Osteocyte (in vitro differentiated cells): ENCODE data around the gene MUC5B. TPM values are rescaled to one million over a fixed set of nuclear protein-coding genes. Genes with fewer than 3 reads are reported as not detected.

ENCODE experiments used
- DNase-seq: peaks from one replicate; pipeline ENCODE4 v3.0.0; 2021; ENCODE audit warnings: mixed read lengths; ENCODE audit not compliant: unreplicated experiment; ENCODE audit errors: extremely low spot score
- H3K27ac Mint-ChIP-seq: one replicate; pipeline ENCODE4 v1.8.0; 2021; ENCODE audit warnings: mild to moderate bottlenecking, mixed read lengths; ENCODE audit not compliant: unreplicated experiment
- H3K27me3 Mint-ChIP-seq: one replicate; pipeline ENCODE4 v1.8.0; 2021; ENCODE audit warnings: mixed read lengths; ENCODE audit not compliant: unreplicated experiment
- H3K36me3 Mint-ChIP-seq: one replicate; pipeline ENCODE4 v1.8.0; 2021; ENCODE audit warnings: mixed read lengths; ENCODE audit not compliant: unreplicated experiment
- H3K4me1 Mint-ChIP-seq: one replicate; pipeline ENCODE4 v1.8.0; 2021; ENCODE audit warnings: mixed read lengths; ENCODE audit not compliant: unreplicated experiment
- H3K4me3 Mint-ChIP-seq: one replicate; pipeline ENCODE4 v1.8.0; 2021; ENCODE audit warnings: mild to moderate bottlenecking, moderate library complexity, mixed read lengths; ENCODE audit not compliant: unreplicated experiment
- H3K9me3 Mint-ChIP-seq: one replicate; pipeline ENCODE4 v1.8.0; 2021; ENCODE audit warnings: mixed read lengths; ENCODE audit not compliant: unreplicated experiment
- total RNA-seq: library from RNA; stranded (reverse); gene quantifications from 2 replicates; pipeline ENCODE4 v1.2.1, GENCODE V29; 2021
- TF ChIP-seq, protein P1 (sequence below): fragments of 200-600 bp; sonication (generic); IDR thresholded peaks from 2 replicates; pipeline ENCODE4 v1.5.0; 2021; ENCODE audit warnings: antibody characterized with exemption, mild to moderate bottlenecking, moderate library complexity

Gene MUC5B
- total RNA-seq, 1 donor from 2014 or later = not detected

DNA sequence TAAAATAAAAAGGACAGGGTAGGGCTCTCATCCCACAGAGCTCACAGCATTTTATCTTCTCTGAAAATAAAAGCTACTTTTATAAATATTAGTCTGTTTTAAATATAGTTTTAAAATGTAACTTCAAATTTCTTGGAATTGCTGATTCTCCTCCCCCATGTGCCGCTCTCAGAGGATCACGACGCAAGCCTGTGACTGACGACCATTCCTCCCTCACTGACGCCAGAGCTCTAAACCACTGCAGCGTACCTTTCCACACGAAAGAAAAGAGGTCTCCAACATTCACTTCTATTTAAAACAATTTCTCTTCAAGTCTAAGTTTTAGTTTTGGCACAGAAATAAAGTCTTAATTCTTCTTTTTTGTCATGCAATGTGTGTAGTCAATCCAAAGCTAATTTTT is 77.3 kb downstream of the MUC5B start:
- Mint-ChIP-seq H3K4me3 (no peak overlapping the region), H3K27ac (peak overlapping the region; percentile 13), H3K27me3 (no peaks in the 10 kb centered on the region), H3K9me3 (no peaks in the 10 kb centered on the region), H3K36me3 (no peaks in the 10 kb centered on the region), H3K4me1 (peaks cover 36% of the 10 kb centered on the region)
- TF ChIP-seq, protein P1, sequence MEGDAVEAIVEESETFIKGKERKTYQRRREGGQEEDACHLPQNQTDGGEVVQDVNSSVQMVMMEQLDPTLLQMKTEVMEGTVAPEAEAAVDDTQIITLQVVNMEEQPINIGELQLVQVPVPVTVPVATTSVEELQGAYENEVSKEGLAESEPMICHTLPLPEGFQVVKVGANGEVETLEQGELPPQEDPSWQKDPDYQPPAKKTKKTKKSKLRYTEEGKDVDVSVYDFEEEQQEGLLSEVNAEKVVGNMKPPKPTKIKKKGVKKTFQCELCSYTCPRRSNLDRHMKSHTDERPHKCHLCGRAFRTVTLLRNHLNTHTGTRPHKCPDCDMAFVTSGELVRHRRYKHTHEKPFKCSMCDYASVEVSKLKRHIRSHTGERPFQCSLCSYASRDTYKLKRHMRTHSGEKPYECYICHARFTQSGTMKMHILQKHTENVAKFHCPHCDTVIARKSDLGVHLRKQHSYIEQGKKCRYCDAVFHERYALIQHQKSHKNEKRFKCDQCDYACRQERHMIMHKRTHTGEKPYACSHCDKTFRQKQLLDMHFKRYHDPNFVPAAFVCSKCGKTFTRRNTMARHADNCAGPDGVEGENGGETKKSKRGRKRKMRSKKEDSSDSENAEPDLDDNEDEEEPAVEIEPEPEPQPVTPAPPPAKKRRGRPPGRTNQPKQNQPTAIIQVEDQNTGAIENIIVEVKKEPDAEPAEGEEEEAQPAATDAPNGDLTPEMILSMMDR = no peak
- no peak for DNase-seq

DNA sequence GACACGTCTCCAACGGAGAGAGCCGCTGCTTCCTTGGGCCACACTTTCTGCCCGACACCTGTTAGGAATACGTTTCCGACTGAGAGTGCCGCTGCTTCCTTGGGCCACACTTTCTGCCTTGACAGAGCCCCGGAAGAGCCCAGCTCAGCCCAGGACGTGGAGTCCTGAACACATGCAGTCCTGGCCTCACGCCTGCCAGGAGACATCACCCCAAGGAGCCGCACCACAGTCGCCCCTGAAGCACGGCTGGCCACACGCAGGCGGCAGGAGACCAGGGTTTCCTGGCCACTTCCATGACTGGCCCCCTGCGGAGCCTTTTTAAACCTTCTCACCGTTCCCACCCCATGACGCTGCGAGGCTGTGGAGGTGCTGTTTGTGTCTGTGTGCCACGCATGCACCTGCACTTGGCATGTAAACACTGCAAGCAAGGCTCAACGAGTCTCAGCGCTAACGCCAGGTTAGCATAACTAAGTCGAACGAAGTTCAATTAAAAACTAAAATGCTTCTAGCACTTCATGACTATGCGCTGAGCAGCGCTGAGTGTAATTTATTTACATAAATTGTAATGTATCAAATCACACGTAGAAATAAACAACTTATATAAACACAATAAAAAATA is 77.8 kb downstream of the MUC5B start:
- Mint-ChIP-seq H3K36me3 (no peaks in the 10 kb centered on the region), H3K9me3 (no peaks in the 10 kb centered on the region), H3K4me1 (peaks cover 41% of the 10 kb centered on the region), H3K4me3 (no peak overlapping the region), H3K27ac (peak overlapping the region; percentile 13), H3K27me3 (no peaks in the 10 kb centered on the region)
- TF ChIP-seq, protein P1 = no peak
- peak; percentile 76 for DNase-seq

DNA sequence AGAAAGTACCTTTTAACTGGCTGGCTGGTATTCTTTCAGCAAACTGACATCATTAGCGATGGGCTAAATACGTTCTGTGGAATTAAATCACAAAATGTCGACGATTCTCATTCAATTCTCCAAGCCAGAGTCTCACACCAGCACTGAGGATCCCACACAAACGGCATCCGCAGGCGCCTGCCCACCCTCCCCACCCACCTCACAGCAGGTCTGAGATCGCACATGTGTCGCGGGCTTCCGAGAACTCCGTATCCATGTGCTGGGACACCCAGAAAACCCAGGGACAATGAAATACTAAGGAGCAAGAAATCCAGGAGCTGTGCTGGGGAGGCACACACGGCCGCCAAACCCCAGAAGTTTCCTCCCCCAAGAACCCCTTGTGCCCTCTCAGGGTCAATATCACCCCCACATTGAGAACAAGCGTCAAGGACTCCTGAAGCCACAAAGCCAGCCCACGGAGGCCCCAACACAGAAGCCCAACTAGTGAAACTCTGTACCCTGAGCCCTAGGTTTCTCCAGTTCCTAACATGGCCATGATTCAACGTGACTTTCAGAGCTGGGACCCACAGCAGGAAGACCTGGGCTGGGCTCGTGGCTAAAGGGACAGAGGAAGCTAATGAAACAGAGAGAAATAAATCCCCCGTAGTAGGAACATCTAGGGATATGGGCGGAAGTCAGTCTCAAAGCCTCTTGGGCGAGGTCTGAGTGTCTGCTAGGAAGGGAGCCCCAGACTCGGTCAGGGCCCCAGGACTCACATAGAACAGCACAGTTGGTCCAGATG is 78.5 kb downstream of the MUC5B start:
- no peak overlapping the region for H3K4me3 Mint-ChIP-seq
- no peaks in the 10 kb centered on the region for H3K36me3 Mint-ChIP-seq
- H3K4me1 Mint-ChIP-seq = peaks cover 41% of the 10 kb centered on the region
- H3K27ac Mint-ChIP-seq = no peak overlapping the region
- DNase-seq = peak; percentile 38
- no peaks in the 10 kb centered on the region for H3K27me3 Mint-ChIP-seq
- H3K9me3 Mint-ChIP-seq = no peaks in the 10 kb centered on the region
- TF ChIP-seq, protein P1 = no peak

DNA sequence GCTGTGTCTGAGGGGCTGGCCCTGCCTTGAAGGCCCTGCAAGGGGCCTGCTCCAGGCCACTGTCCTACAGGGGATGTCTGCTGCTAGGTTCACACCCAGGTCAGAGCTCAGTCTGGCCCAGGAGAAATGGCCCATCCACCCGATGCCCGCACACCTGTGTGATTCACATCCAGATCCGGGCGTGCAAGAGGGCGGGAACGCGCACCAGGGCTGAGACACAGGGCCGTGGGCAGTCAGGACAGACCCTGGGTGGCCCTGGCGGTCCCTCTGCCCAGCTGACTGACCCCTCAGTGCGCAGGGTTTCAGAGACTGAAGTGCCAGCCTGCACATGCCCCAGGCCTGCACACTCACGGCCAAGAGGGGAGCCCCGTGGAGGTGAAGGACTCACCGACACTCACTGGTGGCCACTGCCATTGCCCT is 79.2 kb downstream of the MUC5B start:
- no peaks in the 10 kb centered on the region for H3K36me3 Mint-ChIP-seq
- no peak overlapping the region for H3K27ac Mint-ChIP-seq
- peak; percentile 69 for DNase-seq
- H3K4me3 Mint-ChIP-seq = no peak overlapping the region
- H3K9me3 Mint-ChIP-seq = no peaks in the 10 kb centered on the region
- H3K27me3 Mint-ChIP-seq = no peaks in the 10 kb centered on the region
- peaks cover 46% of the 10 kb centered on the region for H3K4me1 Mint-ChIP-seq
- TF ChIP-seq, protein P1 = no peak

DNA sequence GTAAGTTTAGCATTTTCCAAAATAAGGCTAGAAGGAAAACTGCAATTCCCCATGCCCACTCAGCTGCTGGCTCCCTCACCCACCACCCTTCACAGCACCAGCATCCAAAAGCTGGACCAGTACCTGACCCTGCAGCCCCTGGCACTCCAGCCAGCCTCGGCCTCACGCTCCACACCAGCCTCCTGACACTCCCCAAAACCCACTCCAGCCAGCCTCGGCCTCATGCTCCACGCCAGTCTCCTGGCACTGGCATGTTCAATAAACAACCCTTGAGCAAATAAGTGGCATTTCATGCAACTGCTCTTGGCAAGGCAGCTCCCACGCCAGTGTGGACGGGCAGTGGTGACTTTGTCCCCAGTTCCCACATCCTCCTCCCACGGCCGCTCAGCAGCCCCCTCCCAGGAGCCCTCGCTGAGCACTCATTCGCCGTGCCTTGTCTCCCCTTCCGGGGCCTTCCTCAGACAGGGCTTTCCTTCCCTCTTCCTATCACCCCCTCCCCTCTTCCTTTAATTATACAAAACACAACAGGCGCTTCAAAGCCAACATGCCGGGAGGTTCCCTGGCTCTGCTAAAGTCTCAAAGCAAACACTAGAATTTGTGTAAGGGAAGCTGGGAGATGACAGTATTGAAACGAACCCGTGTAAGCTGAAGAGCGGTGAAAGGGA is 79.7 kb downstream of the MUC5B start:
- TF ChIP-seq, protein P1 = no peak
- Mint-ChIP-seq H3K4me1 (peaks cover 50% of the 10 kb centered on the region), H3K4me3 (no peak overlapping the region), H3K27me3 (no peaks in the 10 kb centered on the region), H3K27ac (no peak overlapping the region), H3K9me3 (no peaks in the 10 kb centered on the region), H3K36me3 (no peaks in the 10 kb centered on the region)
- DNase-seq = peak; percentile 68
